ENCODE measurements around the gene IFIT2.
A peak's percentile ranks its signal among the peaks of the same experiment; 100 is the strongest.
"Not testable (repeated sequence)": the region's sequence is repeated elsewhere in the genome, so short reads cannot be mapped to it uniquely, and the experiment has no call there.

The IFIT2 gene

DNA sequence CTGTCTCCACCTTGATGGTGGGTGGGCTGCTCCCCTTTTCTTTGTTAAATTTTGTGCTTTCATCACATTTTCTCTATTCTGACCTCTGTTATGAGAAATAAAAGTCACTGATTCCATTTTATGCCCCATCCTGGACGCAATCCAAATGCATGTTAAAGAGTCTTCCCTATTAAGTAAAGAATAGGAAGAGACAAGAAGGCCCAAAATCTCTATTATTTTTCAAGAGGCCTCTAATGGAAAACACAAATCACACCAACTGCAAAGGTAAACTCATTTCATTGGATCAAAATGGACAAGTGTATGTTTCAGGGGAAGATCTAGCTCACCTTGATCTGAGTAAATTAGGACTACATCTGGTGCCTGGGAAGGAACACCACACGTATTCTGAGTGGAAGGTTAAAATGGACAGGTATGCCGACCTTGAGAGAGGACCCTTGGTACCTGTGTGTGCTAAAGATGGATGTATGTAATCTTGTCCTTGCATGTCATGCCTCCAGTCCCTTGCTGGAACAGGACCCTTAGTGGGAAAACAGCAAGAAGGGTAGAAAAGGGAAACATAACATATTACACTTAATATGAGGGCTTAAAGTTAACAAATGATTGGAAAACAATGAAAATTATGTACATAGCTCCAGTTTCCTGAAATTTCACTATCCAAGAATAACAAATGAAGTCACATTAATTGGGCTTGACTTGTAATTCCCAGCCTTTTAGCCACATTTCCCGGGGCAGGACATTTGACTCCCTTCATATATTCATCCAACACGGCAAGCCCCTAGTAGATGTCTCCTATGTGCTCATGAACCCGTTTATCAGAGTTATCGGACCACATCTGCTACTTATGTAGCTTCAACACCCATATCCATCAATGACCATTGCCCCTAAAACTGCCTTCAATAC, 7.6 kb downstream of the IFIT2 start:
- no peak for DNase-seq

DNA sequence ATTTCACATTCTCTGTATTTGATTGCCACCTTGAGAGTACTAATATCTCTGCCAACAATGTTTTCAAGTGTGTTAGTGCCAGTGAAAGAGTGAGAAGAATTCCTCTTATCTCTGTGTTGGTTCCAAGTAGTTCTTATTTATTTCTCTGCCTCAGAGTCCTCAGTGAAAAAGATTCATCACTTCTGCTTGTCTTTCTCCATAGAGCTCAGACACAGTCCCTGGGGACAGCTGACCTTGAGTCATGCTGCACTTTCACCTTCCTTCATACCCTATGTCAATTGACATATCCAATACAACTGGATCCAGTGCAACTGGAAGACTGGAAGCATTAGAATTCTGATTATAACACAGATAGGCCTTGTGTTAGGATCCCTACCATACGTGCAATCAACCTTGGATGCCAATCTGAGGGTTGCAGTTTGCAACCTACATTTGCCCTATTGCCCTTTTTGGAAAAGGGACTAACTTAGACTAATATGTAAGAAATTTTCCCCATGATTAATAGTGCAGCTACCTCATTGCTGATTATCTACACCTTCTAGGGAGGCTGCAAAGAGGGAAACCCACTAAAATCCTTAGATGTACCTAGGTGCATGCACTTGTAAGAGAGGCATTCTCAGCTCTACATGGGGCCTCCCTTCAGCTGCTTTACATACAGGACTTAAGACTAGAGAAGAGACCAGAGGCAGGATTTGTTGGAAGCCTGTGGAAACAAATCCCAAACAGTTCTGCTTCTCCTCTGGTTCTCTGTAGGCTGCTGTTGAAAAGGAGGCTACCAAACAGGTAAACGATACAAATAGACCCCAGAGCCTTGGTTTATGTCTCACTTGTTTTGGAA, 8.4 kb downstream of the IFIT2 start:
- no peak for DNase-seq

DNA sequence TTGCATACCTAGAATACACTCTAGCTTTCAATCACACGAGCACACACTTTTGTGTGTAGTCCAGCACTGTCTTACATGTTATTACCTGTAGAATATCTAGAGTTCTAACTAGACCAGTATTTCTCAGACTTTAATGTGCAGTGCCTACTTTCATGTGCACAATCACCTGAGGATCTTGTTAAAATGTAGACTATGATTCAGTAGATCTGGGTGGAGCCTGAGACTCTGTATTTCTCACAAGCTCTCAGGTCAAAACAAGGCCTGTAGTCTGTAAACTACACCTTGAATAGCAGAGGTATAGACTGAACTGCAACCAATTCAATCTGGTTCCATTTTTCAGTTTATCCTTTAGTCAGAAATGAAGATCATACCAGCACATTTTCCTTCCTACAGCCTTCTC, 11.1 kb downstream of the IFIT2 start:
- no peak for DNase-seq

DNA sequence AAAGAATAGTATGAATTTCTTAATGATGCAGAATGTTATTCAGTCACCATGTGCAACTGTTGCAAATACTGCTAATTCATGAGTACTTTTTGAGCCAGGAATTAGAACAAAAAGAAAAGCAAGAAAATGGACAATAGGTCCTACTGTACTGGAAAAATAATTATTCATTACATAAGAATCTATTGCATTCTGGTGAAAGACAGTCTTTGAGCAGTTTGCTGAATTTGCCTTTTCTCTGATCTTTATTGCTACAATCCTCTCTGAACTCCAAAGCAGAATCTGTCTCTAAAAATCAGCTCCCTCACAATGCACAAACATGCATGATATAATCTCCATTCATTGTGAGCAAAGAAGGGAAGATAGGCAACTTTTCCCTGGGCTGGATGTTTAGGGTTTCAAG, 12.8 kb downstream of the IFIT2 start:
- DNase-seq, result no peak

DNA sequence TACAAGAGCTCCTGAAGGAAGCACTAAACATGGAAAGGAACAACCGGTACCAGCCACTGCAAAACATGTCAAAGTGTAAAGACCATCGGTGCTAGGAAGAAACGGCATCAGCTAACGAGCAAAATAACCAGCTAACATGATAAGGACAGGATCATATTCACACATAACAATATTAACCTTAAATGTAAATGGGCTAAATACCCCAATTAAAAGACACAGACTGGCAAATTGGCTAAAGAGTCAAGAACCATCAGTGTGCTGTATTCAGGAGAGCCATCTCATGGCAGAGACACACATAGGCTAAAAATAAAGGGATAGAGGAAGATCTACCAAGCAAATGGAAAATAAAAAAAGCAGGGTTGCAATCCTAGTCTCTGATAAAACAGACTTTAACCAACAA, 16.2 kb downstream of the IFIT2 start:
- not testable (repeated sequence) for DNase-seq

DNA sequence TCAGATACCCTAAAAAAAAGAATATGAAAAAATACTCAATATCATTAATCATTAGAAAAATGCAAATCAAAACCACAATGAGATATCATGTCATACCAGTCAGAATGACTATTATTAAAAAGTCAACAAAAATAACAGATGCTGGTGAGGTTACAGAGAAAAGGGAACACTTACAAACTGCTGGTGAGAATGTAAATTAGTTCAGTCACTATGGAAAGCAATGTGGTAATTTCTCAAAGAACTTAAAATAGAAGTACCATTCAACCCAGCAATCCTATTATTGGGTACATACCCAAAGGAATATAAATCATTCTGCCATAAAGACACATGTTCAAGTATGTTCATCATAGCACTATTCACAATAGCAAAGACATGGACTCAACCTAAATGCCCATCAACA, 23.2 kb downstream of the IFIT2 start:
- not testable (repeated sequence) for DNase-seq

DNA sequence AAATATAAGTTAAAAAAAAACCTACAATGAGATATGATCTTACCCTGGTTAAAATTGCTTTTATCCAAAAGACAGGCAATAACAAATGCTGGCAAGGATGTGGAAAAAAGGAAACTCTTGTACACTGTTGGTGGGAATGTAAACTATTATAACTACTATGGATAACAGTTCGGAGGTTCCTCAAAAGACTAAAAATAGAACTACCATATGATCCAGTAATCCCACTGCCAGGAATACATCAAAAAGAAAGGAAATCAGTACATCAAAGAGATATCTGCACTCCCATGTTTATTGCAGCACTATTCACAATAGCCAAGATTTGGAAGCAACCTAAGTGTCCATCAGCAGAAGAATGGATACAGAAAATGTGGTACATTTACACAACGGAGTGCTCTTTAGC, 24.0 kb downstream of the IFIT2 start:
- DNase-seq, result not testable (repeated sequence)

DNA sequence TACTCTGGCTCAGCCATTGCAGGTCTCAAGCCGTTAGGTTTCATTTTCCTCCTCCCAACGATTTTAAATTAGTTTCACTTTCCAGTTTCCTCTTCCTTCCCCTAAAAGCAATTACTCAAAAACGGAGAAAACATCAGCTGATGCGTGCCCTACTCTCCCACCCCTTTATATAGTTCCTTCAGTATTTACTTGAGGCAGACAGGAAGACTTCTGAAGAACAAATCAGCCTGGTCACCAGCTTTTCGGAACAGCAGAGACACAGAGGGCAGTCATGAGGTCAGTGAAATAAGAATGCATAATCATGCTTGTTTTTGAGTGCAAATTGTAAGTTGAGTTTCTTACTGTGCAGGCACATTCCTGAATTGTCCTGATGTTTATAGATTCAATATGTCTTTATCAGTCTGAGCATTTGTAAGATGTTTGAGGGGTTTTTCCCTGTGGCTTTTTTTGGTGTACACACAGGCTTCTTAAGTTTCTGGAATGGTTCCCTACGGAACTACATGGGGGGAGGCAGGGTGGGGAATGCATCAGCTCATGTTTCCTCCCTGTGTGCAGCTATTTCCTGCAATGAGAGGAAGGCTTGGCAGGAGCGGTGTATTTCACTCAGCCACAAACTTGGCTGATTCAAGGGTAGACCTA, 26.1 kb downstream of the IFIT2 start, which contains the start of gene IFIT3:
TSS of gene IFIT3 (plus strand) at position 195 of the 639 bp plus-strand sequence. CDS start at position 272, 77 bp downstream.
- peak in 1 of 2 donors; percentile 17 for DNase-seq

DNA sequence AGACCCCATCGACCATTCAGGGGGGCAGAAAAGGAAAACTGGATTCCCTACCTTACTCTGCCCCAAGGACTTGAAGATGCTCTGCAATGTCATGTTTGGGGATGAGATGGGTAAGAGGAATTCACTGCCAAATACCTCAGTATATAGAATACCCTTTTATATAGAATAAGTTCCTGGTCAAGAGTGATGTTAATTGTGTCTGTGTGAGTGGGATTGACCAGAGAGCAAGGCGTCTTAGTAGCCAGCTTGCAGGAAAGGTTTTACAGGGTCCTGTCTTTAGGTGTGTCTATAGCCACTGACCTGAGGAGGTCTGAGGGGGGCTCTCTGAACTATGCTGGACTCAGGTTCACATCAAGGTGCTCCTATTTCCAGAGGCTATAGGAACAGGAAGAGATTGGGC, 27.3 kb downstream of the IFIT2 start:
- no peak for DNase-seq

DNA sequence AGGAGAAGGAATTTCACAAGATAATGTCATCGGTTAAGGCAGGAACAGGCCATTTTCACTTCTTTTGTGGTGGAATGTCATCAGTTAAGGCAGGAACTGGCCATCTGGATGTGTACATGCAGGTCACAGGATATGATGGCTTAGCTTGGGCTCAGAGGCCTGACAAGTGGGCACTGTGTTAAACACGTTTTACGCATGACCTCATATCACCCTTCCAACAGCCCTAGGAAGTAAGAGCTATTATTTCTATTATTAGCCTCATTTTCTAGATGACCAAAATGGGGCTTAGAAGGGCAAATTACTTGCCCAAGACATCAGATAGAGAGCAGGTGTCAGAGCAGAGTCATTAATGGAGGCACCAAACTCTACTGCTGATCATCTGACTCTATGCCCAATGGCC, 28.2 kb downstream of the IFIT2 start:
- not testable (repeated sequence) for DNase-seq

DNA sequence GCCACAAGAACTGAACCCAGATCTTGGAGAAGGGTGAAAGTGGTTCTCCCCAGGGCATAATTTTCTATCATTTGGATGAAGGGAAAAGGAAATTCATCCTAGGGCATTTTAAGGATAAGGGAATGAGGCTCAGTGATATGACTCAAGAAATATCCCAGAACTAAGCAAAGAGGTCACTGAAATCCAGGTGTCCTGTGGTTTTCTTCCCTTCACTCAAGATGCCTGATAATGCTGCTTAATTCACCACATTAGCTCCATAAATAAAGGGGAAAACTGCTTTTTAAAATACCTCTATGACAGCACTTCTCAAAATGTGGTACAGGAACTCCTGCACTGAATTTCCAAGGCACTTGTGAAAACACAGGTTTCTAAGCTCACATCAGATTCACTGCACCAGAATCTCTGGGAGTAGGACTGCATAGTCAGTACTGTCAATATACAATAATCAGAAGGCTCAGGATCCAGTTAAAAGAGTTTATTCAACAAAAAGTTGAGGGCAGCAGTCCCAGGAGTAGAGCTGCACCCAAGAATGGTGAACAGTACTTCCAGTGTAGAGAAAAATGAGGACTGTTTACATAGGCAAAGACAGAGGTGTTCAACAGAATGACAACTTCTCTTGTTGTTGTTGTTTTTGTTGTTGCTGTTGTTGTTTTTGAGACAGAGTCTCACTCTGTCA, 28.8 kb downstream of the IFIT2 start:
- no peak for DNase-seq

DNA sequence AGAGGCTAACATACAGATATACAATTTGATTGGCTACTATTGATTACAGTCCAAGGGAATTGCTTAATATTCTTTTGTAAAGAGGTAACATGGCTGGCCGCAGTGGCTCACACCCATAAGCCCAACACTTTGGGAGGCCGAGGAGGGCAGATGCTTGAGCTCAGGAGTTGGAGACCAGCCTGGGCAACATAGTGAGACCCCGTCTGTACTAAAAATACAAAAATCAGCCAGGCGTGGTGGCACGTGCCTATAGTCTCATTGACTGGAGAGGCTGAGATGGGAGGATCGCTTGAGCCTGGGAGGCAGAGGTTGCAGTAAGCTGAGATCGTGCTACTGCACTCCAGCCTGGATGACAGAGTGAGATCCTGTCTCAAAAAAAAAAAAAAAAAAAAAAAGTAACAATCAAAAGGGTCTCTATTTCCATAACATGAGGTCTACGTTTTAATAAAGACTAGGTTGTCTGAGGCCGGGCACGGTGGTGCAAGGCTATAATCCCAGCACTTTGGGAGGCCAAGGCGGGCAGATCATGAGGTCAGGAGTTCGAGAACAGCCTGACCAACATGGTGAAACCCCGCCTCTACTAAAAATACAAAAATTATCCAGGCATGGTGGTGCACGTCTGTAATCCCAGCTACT, 29.8 kb downstream of the IFIT2 start:
- DNase-seq, result not testable (repeated sequence)

DNA sequence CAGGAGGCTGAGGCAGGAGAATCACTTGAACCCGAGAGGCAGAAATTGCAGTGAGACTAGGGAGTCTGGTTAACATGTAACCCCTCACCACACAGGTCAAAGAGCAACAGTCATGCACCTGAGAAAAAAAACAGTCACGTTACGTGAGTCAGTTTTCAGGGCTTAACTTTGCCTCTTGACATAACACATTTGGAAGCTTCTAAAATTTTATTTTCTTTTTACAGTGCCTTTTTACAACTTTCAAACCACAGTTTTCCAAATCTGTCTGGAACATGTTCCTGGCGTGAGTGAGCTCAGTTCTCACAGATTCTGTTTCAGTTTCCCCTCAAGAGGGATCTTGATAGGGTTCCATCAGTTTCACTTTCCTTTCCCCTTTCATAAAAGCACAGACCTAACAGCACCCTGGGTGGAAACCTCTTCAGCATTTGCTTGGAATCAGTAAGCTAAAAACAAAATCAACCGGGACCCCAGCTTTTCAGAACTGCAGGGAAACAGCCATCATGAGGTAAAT, 30.3 kb downstream of the IFIT2 start:
- peak; percentile 39 to 40 for DNase-seq

DNA sequence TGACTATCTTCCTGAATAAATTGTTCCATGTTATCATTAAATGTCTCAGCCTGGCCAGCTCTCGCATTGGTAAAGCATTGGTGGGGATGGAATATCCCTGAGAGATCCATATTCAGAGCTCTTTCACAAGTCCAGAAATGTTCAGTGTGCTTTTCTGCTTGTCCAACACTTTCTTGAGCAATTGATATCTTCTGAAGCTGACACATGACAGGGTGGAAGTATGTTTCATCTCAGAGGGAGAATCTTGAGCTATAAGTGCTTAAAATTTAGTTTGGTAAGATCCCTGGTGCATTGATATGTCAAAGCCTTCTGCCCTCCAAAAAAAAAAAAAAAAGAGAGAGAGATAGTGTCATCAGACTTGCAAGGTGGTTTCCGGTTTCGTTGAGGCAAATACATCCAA, 33.4 kb downstream of the IFIT2 start:
- DNase-seq, result no peak

DNA sequence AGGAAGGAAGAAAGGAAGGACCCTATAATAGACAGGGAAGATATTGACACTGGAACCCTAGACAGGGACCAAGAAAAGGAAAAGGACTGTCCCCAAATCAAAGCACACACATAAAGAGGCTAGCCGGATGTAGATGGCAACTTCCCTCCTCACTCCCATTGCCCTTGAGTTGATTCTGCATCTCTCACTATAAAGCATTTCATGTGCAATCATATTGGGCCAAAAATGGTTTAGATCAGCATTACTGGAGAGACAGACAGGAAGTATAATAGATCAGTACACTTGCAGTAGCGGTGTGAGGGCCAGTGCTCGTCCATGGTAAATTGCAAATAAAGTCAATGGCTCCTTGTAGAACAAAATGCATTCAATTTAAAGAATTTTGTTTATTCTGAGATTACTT, 34.4 kb downstream of the IFIT2 start:
- no peak for DNase-seq

DNA sequence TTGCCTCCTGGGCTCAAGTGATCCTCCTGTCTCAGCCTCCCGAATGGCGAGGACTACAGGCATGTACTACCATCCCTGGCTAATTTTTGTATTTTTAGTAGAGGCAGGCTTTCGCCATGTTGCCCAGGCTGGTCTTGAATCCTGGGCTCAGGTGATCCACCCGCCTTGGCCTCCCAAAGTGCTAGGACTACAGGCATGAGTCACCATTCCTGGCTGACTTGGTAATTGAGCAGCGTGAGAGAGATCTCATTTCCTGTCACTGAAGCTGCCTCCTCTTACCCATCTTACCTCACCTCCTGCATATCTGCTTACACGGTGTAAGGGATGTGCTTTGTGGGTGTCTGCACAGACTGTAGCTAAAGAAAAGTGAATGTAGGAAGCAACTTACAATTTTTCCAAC, 35.6 kb downstream of the IFIT2 start:
- peak; percentile 45 to 51 for DNase-seq

DNA sequence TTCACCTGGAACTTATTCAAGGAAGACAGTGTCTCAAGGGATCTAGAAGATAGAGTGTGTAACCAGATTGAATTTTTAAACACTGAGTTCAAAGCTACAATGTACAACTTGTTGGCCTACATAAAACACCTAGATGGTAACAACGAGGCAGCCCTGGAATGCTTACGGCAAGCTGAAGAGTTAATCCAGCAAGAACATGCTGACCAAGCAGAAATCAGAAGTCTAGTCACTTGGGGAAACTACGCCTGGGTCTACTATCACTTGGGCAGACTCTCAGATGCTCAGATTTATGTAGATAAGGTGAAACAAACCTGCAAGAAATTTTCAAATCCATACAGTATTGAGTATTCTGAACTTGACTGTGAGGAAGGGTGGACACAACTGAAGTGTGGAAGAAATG, 36.9 kb downstream of the IFIT2 start:
- DNase-seq, result no peak

DNA sequence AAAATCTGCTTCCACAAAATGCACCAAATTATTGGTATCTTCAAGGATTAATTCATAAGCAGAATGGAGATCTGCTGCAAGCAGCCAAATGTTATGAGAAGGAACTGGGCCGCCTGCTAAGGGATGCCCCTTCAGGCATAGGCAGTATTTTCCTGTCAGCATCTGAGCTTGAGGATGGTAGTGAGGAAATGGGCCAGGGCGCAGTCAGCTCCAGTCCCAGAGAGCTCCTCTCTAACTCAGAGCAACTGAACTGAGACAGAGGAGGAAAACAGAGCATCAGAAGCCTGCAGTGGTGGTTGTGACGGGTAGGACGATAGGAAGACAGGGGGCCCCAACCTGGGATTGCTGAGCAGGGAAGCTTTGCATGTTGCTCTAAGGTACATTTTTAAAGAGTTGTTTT, 38.0 kb downstream of the IFIT2 start:
- DNase-seq, result no peak

DNA sequence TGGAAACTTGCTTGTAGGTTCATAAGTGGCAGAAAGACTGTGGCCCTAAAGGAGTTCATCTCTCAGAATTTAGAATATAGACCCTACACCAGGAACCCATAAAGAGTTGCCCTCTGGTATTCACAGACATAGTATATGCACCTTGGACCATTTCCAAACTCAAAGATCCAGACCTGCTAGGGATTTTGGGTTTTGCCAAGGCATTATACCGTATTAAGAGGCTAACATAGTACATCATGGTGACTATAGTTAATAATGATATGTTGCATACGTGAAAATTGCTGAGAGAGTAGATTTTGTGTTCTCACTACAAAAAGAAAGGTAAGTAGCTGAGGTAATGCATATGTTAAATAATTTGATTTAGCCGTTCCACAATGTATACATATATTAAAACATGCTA, 39.8 kb downstream of the IFIT2 start:
- no peak for DNase-seq

DNA sequence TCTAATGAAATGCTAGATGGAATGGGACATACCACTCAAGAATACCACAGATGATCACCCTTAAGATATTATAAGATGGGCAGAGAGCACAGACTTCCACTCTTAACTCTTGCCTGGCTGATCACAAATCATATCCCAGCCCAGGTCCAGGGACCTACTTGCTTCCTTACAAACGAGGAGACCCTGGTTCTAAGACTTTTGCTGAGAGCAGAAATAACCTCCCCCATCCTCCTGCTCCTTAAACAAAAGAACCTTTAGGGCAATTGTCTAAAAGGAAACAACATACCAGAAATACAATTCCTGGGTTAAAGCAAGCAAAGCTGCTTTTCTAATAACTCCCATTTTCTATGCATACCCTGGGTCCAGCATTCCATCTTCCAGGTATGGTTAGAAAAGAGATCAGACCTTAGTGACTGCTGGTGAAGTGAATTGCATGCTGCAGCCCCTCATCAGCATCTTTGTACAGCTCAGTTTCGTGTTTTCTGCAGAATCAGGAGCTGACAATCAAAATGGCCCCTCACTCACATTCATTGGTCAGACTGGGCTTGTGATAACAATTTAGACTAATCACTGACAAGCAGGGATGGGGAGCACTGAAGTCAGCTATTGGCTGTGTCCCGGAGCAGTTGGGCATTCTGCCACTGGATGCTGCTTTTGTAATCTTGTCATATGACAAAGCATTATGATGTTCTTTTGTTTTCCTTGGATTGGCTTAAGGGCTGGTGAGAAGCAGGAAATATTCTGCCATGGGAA, 40.5 kb downstream of the IFIT2 start:
- DNase-seq, result no peak

DNA sequence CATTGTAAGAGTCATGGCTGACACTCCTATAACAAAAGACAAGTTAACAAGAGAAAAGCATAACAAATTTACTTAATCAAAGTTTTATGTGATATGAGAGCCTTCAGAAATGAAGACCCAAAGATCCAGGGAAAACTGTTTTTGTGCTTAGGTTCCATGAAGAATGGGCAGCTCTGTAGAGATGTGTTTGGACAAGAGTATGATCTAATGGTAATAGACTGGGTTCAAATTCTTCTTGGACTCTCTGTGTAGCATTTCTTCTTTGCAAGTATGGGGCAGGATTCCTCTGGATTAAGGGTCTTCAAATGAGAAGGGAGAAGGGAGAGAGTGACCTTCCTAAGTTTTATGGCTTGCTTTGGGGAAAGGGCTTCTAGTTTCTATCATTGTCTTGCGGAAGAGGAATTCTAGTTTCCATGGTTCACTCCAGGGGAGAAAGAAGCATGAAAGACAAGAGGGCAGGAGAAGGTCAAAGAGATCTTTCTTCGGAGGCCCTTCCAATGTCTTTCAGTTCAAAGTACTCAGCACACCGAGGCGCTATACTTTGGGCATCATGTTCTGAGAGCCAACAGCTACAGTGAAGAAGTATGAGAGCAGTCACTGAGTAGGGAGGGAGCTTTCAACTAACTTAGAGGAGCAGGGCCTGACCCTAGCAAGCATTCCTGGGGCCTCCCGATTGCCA, 41.4 kb downstream of the IFIT2 start:
- no peak for DNase-seq
